ENCODE results near the gene C19orf67. TPM values are rescaled to one million over a fixed set of nuclear protein-coding genes. Genes with fewer than 3 reads are reported as not detected.

The C19orf67 gene
- total and polyA plus RNA-seq, 2 experiments from 2014 or later = not detected

DNA sequence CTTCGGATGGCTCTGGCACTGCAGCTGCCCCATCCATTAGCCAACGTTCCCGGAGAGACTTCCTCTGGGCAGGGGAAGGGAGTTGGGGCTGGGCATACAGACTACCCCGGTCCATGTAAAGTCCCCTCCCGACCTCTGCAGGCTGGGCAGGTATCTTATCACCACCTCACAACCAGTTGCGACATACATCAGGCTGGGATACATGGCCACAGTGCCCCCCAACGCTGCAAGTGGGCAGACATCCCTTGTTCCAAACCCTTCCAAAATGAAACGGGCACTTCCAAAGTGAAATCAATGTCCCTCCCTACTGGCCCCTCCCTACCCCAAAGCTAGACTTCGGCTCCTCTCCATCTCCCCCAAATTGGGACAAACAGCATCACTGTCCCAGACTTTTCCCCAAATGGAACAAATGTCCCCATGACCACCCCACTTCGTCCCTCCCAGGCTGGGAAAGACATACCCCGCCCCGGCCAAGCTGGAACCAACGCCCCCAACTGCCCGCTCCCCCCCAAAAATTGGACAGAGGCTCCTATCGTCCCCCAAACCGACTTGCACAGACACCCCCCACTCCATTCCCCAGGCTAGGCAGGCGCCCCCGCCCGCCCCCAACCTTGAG lies 28.7 kb downstream of the C19orf67 start:
- Histone ChIP-seq H3K27me3 (ENCODE audit: insufficient read depth) (peaks cover 25% of the 10 kb centered on the region), H3K36me3 (ENCODE audit: insufficient read depth) (no peaks in the 10 kb centered on the region), H3K79me2 (replicated peaks; ENCODE audit: insufficient read depth) (no peaks in the 10 kb centered on the region), H3K4me1 (ENCODE audit: insufficient read depth) (peaks cover 8% of the 10 kb centered on the region; the same call in 1 of the 2 replicates), H3K9me2 (ENCODE audit: insufficient read depth) (no peaks in the 10 kb centered on the region), H3K27ac (ENCODE audit: low read depth) (no peak overlapping the region), H3K4me2 (peak overlapping the region; percentile 83), H2AFZ (peak overlapping the region; percentile 80; the same call in 1 of the 2 replicates), H3F3A (replicated peaks; ENCODE audit: low read depth) (no peaks in the 10 kb centered on the region; the same call in 1 of the 2 replicates), H3K4me3 (peak overlapping the region; percentile 74), H4K20me1 (replicated peaks; ENCODE audit: insufficient read depth) (no peaks in the 10 kb centered on the region; the same call in 1 of the 2 replicates)
- H3K4me1 Mint-ChIP-seq = peaks cover 14% of the 10 kb centered on the region
- no peak overlapping the region for H3K27ac Mint-ChIP-seq
- no peaks in the 10 kb centered on the region; the same call in 2 of the 3 replicates for H3K9me3 Mint-ChIP-seq
- ATAC-seq = peak; percentile 45
- H3K27me3 Mint-ChIP-seq (ENCODE audit: insufficient read depth, low read depth, poor library complexity) = peaks cover 34% of the 10 kb centered on the region
- peaks cover 16% of the 10 kb centered on the region for H3K36me3 Mint-ChIP-seq (ENCODE audit: low read depth)
- DNase-seq (ENCODE audit: low spot score) = peak; percentile 43
- TF ChIP-seq CTCF (conservative IDR thresholded peaks at IDR 0.05; ENCODE audit: low read depth in 2 of 2) (peak; percentile 15 to 53; a peak in 2 of 4 replicates), NANOG (IDR thresholded peaks at IDR 0.05; ENCODE audit: borderline replicate concordance) (no peak)
- H3K4me3 Mint-ChIP-seq = peak overlapping the region; percentile 78

GRCh38 chr19:14056069-14056666 lies 29.4 kb downstream of the C19orf67 start:
- no peak overlapping the region for H3K27ac Mint-ChIP-seq

More at GRCh38 chr19:14056069-14056666, 29.4 kb downstream of the C19orf67 start:
- no peaks in the 10 kb centered on the region; the same call in 1 of the 2 replicates for H3F3A ChIP-seq (replicated peaks; ENCODE audit: low read depth)
- H3K27me3 Mint-ChIP-seq (ENCODE audit: insufficient read depth, low read depth, poor library complexity) = peaks cover 33% of the 10 kb centered on the region
- H3K4me1 Mint-ChIP-seq = peaks cover 10% of the 10 kb centered on the region
- no peak for DNase-seq (ENCODE audit: low spot score)
- peak overlapping the region; percentile 83 for H3K4me2 ChIP-seq
- no peaks in the 10 kb centered on the region for H3K36me3 ChIP-seq (ENCODE audit: insufficient read depth)
- H4K20me1 ChIP-seq (replicated peaks; ENCODE audit: insufficient read depth) = no peaks in the 10 kb centered on the region; the same call in 1 of the 2 replicates
- peaks cover 7% of the 10 kb centered on the region; the same call in 1 of the 2 replicates for H3K4me1 ChIP-seq (ENCODE audit: insufficient read depth)
- H3K36me3 Mint-ChIP-seq (ENCODE audit: low read depth) = peaks cover 16% of the 10 kb centered on the region
- no peaks in the 10 kb centered on the region for H3K79me2 ChIP-seq (replicated peaks; ENCODE audit: insufficient read depth)
- peak overlapping the region; percentile 74 for H3K4me3 ChIP-seq
- H3K4me3 Mint-ChIP-seq = peak overlapping the region; percentile 78; the same call in 1 of the 3 replicates
- ATAC-seq = no peak
- peaks cover 25% of the 10 kb centered on the region for H3K27me3 ChIP-seq (ENCODE audit: insufficient read depth)
- no peak overlapping the region for H2AFZ ChIP-seq
- no peak overlapping the region for H3K27ac ChIP-seq (ENCODE audit: low read depth)
- H3K9me3 Mint-ChIP-seq = no peaks in the 10 kb centered on the region; the same call in 2 of the 3 replicates
- TF ChIP-seq POLR2AphosphoS5 (IDR thresholded peaks at IDR 0.05; ENCODE audit: low read depth) (no peak), NANOG (IDR thresholded peaks at IDR 0.05; ENCODE audit: borderline replicate concordance) (no peak), CREB1 (CRISPR knock-in tag; IDR thresholded peaks at IDR 0.05; ENCODE audit: low read depth) (no peak), ZNF331 (CRISPR knock-in tag; IDR thresholded peaks at IDR 0.05; ENCODE audit: low read depth) (no peak), EZH2 (IDR thresholded peaks at IDR 0.05; ENCODE audit: low read depth, unreplicated experiment) (no peak), ETS1 (IDR thresholded peaks at IDR 0.05) (no peak), CTCF (conservative IDR thresholded peaks at IDR 0.05; ENCODE audit: low read depth in 2 of 2) (no peak), STAT1 (IDR thresholded peaks at IDR 0.05; ENCODE audit: unreplicated experiment) (no peak), EZH2phosphoT487 (IDR thresholded peaks at IDR 0.05; ENCODE audit: unreplicated experiment) (no peak), ZNF114 (CRISPR knock-in tag; IDR thresholded peaks at IDR 0.05) (no peak)
- H3K9me2 ChIP-seq (ENCODE audit: insufficient read depth) = no peaks in the 10 kb centered on the region
